ENCODE data around the gene MYO3B.

DNA sequence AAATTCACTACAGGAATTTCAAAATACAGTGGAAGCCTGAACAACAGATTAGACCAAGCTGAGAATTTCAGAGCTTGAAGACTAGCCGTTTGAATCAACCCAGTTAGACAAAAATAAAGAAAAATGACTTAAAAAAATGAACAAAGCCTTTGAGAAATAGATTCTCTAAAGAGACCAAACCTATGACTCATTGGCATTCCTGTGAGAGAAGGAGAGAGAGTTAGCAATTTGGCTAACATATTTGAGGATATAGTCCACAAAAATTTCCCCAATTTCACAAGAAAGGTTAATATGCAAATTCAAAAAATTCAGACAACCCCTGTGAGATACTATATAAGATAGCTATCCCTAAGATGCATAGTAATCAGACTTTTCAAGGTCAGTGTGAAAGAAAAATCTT lies 78.0 kb downstream of the MYO3B start:
- TF ChIP-seq CTCF (IDR thresholded peaks at IDR 0.05; ENCODE audit: low read depth, low read length, poor library complexity, severe bottlenecking): no peak
- no peak for TF ChIP-seq EZH2phosphoT487 (IDR thresholded peaks at IDR 0.05; ENCODE audit: borderline replicate concordance, low read length)

Measured in DOHH2 (cell line).